GM18868 (cell line): ENCODE measurements around the gene SMC5.
"Not testable (repeated sequence)": the region's sequence is repeated elsewhere in the genome, so short reads cannot be mapped to it uniquely, and the experiment has no call there.

ENCODE experiments used
- ATAC-seq: cut with Tn5 transposase; IDR thresholded peaks from one replicate; pipeline ENCODE4 v1.9.1; 2021; ENCODE audit warnings: mild to moderate bottlenecking, moderate library complexity; ENCODE audit not compliant: unreplicated experiment

The SMC5 gene

GRCh38 chr9:70258692-70259511 is at the start of gene SMC5:
SMC5 (plus strand) TSS chr9:70258978; CDS start chr9:70259079, 101 bp downstream.
- peak; percentile 69 for ATAC-seq

- ATAC-seq: no peak
These were observed 41.7 kb upstream of the SMC5 start for GRCh38 chr9:70217029-70217428.

GRCh38 chr9:70218767-70219166 is 40.0 kb upstream of the SMC5 start:
- no peak for ATAC-seq

- ATAC-seq: no peak
These were observed 38.6 kb upstream of the SMC5 start for GRCh38 chr9:70220216-70220615.

GRCh38 chr9:70222354-70222753 is 36.4 kb upstream of the SMC5 start:
- ATAC-seq: no peak

- ATAC-seq: no peak
These were observed 30.7 kb upstream of the SMC5 start for GRCh38 chr9:70228118-70228517.

GRCh38 chr9:70228611-70229010 is 30.2 kb upstream of the SMC5 start:
- no peak for ATAC-seq

GRCh38 chr9:70229026-70229425 is 29.8 kb upstream of the SMC5 start:
- ATAC-seq: no peak

- no peak for ATAC-seq
These were observed 29.2 kb upstream of the SMC5 start for GRCh38 chr9:70229579-70229978.

GRCh38 chr9:70232476-70232875 is 26.3 kb upstream of the SMC5 start:
- no peak for ATAC-seq

- ATAC-seq: not testable (repeated sequence)
These were observed 24.6 kb upstream of the SMC5 start for GRCh38 chr9:70234208-70234607.

GRCh38 chr9:70245952-70246351 is 12.8 kb upstream of the SMC5 start:
- ATAC-seq: not testable (repeated sequence)

- no peak for ATAC-seq
These were observed 8.6 kb upstream of the SMC5 start for GRCh38 chr9:70250221-70250620.

- no peak for ATAC-seq
These were observed 3.3 kb upstream of the SMC5 start for GRCh38 chr9:70255486-70255885.

GRCh38 chr9:70256123-70256551 is 2.6 kb upstream of the SMC5 start:
- ATAC-seq: no peak

- no peak for ATAC-seq
These were observed 1.3 kb upstream of the SMC5 start for GRCh38 chr9:70257502-70257901.

GRCh38 chr9:70257991-70258691 is 637 bp upstream of the SMC5 start:
- ATAC-seq: peak; percentile 32

GRCh38 chr9:70259512-70259802 is 679 bp downstream of the SMC5 start:
- no peak for ATAC-seq

- ATAC-seq: no peak
These were observed 1.2 kb downstream of the SMC5 start for GRCh38 chr9:70260007-70260443.

GRCh38 chr9:70260606-70261005 is 1.8 kb downstream of the SMC5 start:
- peak; percentile 49 for ATAC-seq

- no peak for ATAC-seq
These were observed 2.5 kb downstream of the SMC5 start for GRCh38 chr9:70261131-70261870.

GRCh38 chr9:70262366-70262765 is 3.6 kb downstream of the SMC5 start:
- ATAC-seq: no peak
